GM19463 (cell line): ENCODE data around the gene ZDHHC11.
"Not testable (repeated sequence)": the region's sequence is repeated elsewhere in the genome, so short reads cannot be mapped to it uniquely, and the experiment has no call there.

Source experiments
- ATAC-seq: cut with Tn5 transposase; IDR thresholded peaks from one replicate; pipeline ENCODE4 v1.9.1; 2021; ENCODE audit warnings: mild to moderate bottlenecking, moderate library complexity; ENCODE audit not compliant: unreplicated experiment

Gene ZDHHC11

DNA sequence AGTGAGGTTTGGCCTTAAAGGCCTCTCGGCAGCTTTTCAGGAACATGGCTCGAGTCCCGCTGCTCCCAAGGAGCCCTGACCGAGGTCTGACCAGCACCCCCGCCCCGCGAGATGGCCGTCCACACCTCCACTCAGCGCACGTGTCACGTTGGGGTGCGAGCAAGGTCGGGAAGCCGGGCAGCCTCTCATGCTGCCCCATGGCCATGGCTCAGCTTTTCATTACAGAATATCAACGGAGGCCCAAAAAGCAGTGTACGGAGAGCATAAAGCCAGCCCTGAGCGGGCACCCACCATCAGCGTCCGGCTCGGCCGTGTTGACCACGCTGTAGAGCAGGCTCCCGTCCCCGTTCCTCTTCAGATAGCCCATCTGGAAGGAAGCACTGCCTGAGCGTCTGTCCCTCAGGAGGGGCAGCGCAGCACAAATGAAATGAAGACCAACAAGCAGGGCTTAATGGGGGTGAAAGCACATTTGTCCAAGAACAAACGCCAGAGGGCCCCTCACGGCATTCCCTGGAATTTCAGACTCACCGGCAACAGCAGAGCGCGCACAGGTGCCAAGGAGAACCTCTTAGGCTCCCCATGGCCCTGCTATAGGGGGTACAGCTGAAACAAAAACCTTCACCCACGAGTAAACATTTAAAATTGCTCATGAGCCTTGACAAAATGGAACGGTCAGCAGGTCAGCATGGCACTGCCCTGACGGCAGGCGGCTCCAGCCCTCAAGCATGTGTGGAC is 30.2 kb upstream of the ZDHHC11 start:
- ATAC-seq: no peak

DNA sequence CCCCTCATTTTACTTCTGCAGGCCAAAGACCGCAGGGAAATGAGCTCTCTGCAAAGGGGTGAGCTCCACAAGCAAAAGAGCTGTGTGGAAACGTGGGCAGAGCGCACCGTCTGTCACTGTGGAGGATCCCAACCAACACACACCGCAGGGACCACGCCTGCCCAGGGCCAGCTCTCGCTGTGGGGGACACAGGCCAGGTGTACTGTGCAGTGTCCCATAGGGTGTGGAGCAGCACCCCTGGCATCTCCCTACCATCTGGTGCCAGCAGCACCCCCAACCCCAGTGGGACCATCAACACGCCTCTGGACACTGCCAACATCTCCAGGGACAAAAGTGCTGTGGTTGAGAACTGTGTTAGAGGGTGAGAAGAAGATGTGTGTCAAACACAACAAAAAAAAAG is 27.9 kb upstream of the ZDHHC11 start:
- not testable (repeated sequence) for ATAC-seq

DNA sequence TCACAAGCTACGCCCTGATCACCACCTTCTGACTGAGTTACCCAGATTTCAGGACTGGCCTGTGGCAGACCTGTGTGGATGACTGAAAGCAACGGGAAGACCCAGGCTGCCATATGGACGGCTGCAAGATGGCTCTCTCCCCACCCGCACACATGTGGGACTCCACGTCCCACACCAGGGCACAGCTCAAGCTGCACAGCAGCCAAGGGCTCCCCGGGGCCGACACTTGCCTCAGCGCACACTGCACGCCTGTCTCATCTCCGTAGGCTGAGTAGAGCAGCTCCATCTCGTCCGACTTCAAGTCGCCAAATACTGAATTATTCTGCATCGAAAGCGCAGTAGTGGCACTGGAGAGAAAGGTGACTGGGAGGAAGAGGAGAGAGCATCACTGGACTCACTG is 27.3 kb upstream of the ZDHHC11 start:
- ATAC-seq: no peak

DNA sequence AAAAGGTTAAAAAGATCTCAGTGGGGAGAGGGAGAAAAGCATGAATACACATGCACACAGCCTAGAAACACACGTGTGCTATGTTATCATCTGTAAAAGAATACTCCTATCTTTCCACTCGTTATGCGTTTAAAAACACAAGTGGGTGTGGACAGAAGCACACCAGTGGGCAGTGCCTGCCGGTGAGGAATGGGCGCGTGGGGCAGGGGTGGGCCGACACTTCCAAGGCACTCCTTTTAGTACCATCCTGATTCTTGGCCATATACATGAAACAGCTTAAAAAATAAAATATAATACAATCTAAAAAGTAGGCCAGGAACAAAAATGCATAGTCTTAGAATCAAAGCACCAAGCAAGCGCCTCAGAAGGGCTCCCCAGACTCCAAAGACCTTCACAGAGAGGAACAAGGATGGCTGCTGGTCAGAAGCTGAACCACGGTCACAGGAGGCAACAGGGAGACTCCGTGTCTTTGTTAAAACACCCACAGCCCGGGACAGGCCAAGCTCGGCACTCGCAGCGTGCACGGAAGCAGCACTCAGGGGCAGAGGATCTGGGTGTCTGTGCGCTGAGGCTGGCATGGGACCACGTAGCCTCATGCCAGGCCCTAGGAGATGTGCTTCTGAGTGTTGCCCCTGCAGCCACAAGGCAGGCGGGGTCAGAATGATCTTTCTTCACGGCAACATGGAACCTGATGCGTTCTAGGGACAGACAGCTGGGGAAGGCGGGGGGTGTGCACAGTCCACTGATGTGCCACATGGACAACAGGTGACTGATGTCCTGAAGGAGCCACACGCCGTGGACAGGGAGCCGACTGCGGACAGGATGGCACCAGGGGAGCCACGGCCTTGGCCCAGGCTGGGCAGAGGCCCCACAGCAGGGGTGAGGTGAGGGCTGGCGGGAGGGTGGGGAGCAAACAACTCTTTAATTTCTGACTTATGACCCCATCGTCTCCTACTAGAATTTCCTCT is 25.9 kb upstream of the ZDHHC11 start:
- no peak for ATAC-seq

DNA sequence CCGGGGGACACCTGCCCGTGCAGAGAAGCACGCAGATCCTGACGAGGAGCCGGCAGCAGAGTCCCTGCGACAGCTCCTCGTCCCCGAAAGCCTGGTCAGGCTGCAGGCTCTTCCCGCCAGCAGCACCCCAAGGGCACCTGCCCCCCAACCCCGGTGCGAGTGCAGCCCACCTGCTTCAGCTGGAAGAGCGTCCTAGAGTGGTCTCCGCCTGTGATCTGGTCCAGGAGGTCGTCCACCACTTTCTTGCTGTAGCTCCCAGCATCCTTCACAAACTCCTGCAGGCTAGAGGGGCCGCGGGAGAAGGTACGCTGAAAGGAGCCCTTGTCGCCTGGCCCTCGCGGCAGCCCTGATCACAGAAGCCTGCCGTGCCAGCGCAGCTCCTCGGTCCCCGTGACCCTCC is 25.1 kb upstream of the ZDHHC11 start:
- ATAC-seq: no peak

DNA sequence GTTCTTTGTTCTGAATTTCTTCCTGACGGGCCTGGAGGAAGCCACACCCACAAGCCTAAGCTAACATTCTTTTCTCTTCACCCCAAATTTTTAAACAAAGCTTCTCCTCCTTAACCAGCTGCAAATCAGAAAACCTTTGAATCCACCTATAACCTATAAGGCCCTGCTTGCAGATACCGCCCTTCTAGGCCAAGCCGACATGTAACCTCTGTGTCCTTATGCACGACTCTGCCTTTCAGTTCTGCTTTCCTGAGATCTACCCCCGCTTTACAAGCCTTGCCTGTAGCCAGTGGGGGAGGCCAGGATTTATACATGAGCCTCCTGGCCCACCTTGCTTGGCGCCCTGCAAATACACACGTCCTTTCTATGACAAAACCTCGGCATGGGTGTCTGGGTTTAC is 22.5 kb upstream of the ZDHHC11 start:
- no peak for ATAC-seq

DNA sequence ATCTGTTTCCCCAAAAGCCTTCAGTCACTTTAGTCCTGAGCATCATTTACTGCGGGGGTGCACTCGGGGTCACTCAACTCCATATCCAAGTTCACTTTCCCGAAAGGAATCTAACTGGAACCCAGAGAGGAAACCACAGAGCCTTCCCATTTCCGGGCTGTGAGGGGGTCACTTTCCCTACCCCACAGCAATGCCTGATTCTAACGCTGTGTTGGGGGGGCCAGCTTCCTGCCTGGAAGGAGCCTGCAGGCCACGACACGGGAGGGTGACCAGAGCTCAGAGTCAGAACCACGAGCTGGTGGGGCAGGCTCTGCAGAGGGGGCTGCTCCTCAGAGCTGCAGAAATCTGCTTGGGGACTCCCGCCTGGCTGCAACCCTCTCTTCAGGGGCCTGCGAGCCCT is 21.5 kb upstream of the ZDHHC11 start:
- no peak for ATAC-seq

DNA sequence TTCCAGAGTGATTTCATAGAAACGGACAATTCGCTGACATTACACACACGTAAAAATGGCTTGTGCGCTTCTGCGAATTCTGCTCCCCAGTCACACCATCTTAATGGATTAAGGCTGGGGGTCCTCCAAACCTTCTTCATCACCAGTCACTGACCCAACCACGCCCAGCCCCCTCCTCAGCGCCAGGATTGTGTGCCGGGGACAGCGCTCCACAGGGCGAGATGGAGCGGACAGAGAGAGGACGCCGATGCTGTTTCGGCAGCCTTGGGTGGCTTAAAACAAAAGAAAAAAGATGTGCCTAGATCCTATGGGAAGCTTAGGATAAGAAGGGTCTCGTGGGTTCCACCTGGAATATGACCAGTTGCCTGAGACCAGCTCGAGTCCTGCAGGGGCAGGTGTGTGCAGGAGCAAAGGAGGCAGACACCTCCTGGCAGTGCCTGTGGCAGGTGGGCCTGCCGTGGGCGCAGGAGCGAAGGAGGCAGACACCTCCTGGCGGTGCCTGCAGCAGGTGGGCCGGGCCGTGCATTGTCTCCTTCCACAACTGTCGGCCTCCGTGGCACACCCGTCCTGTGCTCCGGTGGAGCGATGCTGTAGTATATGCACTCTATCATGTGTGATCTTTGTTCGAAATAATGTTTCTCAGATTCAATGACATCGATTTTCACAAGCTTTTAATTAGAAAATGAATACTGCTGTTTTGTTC is 21.0 kb upstream of the ZDHHC11 start:
- no peak for ATAC-seq

DNA sequence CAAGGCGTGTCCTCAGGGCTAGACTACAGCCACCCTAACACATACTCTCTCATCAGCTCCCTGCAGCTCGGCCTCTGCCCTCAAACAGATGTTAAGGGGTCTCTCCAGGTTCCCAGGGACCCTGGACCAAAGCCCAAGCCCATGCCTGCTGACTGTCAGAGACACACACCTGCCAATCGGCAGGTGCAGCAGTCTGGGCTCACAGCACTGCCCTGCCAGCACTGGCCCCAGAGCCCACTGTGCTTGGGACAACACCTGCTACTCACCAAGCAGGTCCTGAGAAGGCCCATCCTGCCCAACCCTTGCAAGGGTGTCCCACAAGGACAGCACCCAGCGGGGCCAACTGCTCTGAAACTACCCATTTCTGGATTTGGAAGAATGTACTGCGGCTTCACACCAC is 20.2 kb upstream of the ZDHHC11 start:
- no peak for ATAC-seq

DNA sequence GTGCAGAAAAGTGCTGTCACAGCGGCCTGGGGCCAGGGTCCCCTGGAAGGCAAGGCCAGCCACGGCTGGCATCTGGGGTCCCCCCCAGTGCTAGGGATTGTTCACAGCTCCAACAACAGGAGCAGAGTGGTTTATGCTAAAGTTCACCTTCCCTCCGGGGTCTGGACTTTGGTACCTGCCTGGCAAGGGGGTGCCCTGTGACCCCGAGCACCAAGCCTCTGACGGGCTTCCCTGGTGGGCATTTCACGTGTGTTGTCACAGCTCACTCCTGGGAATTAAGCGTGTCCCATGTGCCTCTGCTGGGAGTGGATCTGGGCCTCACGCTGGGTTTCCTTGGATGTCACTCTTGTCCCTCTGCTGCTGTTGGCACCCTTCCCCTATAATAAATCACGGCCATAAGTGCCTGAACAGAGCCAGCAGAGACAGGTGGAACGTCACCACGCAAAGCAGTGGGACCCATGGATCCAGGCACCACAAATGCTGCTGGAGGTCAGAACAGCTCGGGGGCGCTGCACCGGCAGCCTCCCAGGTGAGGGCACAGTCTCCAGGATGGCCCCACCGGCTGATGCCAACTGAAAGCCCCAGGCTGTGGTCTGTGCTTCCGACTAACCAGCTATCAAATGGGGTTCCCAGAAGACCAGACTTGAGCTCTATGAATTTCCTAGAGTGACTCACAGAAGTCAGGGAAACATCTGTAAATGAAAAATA is 17.8 kb upstream of the ZDHHC11 start:
- ATAC-seq: no peak

DNA sequence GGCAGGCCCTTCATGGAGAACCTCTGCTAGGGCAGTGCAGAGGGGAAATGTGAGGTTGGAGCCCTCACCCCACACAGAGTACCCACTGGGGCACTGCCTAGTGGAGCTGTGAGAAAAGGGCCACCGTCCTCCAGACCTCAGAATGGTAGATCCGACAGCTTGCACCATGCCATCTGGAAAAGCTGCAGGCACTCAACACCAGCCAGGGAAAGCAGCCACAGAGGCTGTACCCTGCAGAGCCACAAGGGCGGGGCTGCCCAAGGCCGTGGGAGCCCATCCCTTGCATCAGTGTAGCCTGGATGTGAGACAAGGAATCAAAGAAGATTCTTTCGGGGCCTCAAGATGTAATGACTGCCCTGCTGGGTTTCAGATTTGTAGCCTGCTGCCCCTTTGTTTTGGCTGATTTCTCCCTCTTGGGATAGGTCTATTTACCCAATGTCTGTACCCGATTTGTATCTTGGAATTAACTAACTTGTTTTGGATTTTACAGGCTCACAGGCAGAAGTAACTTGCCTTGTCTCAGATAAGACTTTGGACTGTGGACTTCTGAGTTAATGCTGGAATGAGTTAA is 16.6 kb upstream of the ZDHHC11 start:
- no peak for ATAC-seq

DNA sequence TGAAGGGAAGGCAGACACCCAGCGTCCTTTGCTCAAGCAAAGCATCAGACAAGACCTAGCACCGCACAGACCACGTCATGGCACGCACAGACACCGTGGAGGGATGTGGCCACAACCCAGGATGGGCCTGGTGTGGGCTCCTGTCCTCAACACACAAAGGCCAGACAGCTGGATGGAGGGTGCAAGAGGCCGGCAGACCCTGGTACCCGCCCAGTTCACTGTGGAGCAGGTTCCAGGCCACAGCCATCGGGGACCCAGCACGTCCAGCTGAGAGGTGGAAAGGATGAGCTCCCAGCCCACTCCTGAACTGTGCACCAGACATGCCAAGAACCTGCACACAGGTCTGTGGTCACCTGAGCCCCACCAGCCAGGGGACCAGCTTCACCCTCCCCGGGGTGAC is 15.0 kb upstream of the ZDHHC11 start:
- no peak for ATAC-seq

DNA sequence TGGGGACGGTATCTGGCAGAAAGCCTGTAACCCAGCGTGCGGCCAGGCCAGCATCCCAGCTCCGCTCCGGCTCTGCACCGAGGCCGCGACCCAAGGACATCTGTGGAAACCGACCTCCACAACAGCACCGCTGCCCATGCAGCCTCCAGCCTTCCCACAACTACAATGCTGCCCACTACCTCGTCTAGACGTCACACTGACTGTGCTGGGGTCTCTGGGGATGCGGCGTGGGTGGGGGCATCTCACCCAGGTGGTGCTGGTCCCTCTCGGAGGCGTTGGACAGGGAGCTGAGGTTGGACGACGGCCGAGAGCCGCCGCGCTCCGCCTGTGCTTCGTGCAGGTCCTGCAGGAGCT is 14.4 kb upstream of the ZDHHC11 start:
- no peak for ATAC-seq

DNA sequence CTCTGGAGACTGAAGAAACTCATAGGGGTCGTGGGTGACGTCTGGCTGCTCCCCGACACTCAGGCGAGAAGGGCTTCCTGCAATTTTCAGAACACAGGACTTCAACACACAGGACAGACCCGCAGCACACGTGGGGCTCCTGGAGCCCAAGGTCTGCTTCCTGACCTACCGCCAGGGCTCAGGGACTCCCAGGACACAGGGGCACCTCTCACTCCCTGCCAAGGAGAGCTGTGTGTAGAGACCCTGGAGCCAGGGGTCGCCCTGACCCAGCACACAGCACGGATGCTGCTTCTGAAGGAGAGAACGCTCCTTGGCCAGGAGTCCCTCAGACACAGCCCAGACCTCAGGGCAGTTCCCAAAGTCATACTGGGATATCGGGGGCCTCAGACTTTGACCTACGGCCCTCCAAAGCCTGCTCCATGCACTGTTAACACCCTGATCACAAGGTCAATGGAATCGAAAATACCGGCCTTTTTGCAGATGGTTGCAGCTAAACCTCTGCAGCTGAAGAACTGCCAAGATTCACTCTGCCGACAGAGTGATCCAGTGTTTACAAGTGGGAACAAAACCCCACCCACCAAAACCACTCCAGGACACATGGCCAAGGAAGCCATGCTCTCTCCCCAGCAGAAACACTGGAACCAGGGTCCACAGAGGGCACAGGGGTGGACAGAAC is 13.8 kb upstream of the ZDHHC11 start:
- ATAC-seq: no peak

DNA sequence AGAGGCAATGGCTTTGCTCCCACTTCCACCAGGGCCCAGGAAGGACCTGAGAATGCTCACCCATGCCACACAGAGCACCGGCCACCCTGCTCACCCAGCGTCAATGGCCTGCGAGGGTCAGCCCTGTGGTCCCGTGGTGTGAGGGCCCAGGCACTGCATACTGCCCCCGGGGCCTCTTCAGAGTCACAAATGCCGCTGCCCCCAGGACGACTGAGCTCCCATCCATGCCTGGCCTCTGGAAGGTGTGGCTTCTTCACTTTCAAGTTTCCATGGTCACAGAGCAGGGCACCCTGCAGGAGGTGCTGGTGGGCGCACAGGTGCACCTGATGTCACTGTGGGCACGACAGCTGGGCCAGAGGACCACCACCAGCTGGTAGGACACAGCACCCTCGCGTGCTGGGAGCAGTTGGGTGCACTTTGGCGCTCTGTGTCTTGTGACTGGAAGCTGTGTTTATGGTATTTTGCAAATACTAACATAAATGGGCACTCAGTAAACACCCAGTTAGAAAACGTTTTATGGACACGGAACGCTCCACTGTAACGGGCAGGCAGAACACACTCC is 12.5 kb upstream of the ZDHHC11 start:
- ATAC-seq: no peak

DNA sequence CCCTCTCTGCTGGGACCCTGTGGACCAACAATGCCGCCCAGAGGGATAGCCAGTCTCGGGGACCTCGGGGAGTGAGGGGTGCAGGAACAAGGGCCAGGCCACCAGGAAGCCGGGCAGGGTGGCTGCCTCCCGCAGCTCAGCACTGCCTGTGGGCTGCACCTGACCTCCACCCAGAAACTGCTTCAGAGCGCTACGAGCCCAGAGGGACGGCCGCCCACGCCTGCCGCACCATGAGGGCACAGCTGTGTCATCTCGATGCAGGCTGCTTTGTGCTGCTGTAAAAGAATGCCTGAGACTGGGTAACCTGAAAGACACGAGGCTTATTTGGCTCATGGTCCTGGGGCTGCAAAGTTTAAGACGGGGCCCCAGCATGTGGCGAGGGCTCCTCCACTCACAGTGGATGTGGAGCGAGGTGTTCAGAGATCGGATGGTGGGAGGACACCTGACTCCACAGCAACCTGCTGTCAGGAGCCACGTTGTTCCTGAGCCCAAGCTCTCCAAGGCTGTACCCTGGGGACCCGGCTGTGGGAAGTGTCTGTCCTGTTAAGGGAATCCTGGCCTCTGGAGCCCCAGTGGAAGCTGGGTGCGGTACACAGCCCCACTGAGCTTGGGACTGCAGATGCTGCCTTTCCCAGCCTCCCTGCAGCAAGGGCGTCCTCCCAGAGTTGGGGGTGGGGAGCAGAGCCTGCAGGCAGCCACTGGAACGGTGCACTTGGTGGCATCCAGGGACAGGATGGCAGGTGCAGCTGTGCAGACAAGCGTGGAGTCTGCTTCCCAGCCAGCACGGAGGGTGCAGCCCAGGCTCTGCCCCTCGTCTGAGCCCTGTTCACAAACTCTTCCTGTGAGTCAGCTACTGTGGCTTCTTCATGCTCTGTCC is 11.8 kb upstream of the ZDHHC11 start:
- ATAC-seq: no peak

DNA sequence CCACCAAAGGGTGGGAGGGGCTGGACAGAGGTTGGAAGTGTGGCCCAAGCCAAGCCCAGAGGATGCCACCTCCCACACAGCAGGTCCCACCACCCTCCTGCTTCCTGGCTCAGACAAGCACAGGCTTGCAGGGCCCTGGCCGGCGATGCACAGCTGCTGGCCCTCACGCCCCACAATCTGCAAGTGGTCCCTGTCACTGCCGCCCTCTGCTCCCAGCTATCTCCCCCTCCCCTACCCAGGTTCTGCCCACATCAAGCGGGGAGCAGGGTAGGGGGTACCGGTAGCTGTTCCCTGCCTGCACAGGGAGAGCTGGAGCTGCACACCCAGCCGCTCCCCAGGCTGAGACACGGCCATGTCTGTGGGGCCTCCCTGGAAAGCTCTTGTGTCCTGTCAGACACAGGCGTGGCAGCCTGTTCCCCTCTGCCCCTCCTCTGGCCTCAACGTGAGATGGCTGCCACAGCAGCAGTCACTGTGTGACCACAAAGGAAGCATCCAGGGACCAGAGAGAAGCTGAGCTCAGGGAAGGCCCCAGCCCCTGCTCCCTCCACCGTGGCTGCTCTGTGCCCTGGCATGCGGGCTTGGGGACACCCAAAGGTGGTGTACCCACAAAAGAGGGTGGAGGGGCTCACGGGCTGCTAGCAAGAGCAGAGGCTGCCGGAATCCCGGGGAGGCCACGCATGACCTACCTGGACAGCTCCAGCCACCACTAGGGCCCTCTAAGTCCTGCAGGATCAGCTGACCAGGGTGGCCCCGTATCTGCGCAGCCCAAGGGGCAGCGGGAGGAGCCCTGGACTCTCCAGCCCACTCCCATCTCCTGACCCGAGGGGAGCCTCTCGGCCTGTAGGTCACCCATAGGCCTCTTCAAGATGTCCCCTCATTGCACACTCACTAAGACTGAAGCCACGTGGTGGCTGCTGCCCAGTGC is 10.9 kb upstream of the ZDHHC11 start:
- no peak for ATAC-seq
